ENCODE data around the gene UBXN2A.

UBXN2A gene

DNA sequence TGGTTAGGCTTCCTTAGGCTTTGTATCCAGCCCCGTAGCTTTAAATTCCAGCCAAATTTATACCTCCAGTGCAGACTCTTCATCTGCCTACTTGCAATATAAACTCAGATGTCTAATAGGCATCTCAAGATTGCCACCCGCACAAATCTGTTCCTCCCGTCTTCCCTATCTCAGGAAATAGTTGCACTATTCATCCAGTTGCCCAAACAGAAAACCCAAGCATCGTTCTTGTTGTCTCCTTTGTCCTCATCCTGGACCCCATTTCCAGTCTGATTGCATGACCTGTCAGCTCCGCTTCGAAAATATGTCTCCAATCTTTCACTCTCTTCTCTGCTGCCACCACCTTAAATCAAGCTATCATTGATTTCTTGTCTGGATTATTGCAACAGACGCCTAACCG, 111.6 kb downstream of the UBXN2A start:
- H3K4me1 Mint-ChIP-seq = peaks cover 10 to 11% of the 10 kb centered on the region in 2 donors
- H3K4me3 Mint-ChIP-seq = no peak overlapping the region
- peaks cover 0 to 2% of the 10 kb centered on the region in 2 donors for H3K9me3 Mint-ChIP-seq
- no peak for DNase-seq
- H3K36me3 Mint-ChIP-seq = peaks cover 0 to 3% of the 10 kb centered on the region in 2 donors
- no peak overlapping the region for H3K27ac Mint-ChIP-seq
- no peak for ATAC-seq (replicated peaks)
- no peaks in the 10 kb centered on the region for H3K27me3 Mint-ChIP-seq

DNA sequence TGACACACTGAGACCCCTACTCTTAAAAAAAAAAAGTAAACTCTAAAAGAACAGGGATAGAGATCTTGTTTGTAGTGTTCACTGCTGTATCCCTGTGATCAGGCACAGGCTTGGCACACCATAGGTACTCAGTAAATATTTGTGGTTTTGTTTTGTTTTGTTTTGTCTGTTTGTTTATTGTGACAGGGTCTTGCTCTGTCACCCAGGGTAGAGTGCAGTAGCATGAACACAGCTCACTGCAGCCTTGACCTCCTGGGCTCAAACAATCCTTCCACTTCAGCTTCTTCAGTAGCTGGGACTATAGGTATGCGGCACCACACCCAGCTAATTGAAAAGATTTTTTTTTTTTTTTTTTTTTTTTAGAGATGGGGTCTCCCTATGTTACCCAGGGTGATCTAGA, 112.7 kb downstream of the UBXN2A start:
- H3K27ac Mint-ChIP-seq = no peak overlapping the region
- no peaks in the 10 kb centered on the region for H3K36me3 Mint-ChIP-seq
- H3K4me1 Mint-ChIP-seq = peaks cover 0 to 3% of the 10 kb centered on the region in 2 donors
- DNase-seq = no peak
- ATAC-seq (replicated peaks) = no peak
- H3K27me3 Mint-ChIP-seq = no peaks in the 10 kb centered on the region
- peaks cover 0 to 2% of the 10 kb centered on the region in 2 donors for H3K9me3 Mint-ChIP-seq
- no peak overlapping the region for H3K4me3 Mint-ChIP-seq

All from stimulated activated naive B cell treated with anti-CD40 and anti-IgM and Interleukin-4, amounts not matched to agents 10 μg/mL and 1 μg/mL and 100 μg/mL, for 72 hours (primary cell).